ENCODE results near the gene SLC37A1. TPM values are rescaled to one million over a fixed set of nuclear protein-coding genes. Genes with fewer than 3 reads are reported as not detected.

The SLC37A1 gene
- polyA plus RNA-seq, 1 experiment, result 0.88 TPM

DNA sequence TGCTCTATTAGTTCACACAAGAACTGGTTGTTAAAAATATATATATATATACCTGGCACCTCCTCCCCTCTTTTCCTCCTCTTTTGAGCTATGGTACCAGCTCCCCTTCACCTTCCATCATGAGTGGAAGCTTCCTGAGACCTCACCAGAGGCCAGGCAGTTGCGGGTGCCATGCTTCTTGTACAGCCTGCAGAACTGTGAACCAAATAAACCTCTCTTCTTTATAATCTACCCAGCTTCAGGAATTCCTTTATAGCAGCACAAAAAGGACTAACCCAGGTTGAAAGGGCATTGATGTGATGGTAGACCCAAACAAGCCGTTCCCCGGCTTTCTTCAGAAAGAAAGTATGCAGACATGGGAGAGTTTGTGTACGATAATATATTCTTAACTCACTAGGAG, 32.5 kb upstream of the SLC37A1 start:
- ChIA-PET CTCF (no interaction called here), POLR2A (no interaction called here)
- no peak for DNase-seq (ENCODE audit: low read depth)
- Histone ChIP-seq H3K4me3 (ENCODE audit: low read depth, low read length) (no peak overlapping the region), H3K36me3 (ENCODE audit: control insufficient read depth, insufficient read depth, low read length) (no peaks in the 10 kb centered on the region), H3K27me3 (ENCODE audit: control insufficient read depth, insufficient read depth, low read length) (peaks cover 4% of the 10 kb centered on the region; the same call in 1 of the 2 replicates)
- no peak for TF ChIP-seq CTCF (IDR thresholded peaks at IDR 0.05; ENCODE audit: insufficient read depth, low read depth, low read length)

DNA sequence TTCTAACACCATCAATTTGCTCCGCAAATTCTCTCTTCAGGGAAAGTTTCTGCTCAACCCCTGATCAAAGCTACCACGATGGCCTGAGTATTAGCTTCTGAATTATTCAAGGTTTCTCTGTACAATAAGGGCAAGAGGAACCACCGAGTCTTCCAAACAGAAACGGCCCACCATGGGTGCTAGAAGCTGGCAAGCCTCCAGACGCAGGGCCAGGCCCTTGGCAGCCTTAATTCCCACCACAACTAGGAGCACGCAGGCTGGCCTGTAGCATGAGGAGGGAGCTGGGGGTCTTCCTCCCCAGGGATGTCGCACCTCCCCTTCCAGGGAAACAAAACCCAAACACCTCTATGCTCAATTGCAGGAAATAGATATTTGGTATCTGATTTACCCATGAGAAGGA, 28.7 kb upstream of the SLC37A1 start:
- H3K36me3 ChIP-seq (ENCODE audit: control insufficient read depth, insufficient read depth, low read length), result no peaks in the 10 kb centered on the region
- CTCF ChIA-PET, result no interaction called here
- H3K27me3 ChIP-seq (ENCODE audit: control insufficient read depth, insufficient read depth, low read length), result peaks cover 4% of the 10 kb centered on the region
- H3K4me3 ChIP-seq (ENCODE audit: low read depth, low read length), result no peak overlapping the region
- DNase-seq (ENCODE audit: low read depth), result no peak
- POLR2A ChIA-PET, result no interaction called here
- TF ChIP-seq CTCF (IDR thresholded peaks at IDR 0.05; ENCODE audit: insufficient read depth, low read depth, low read length), result no peak

GRCh38 chr21:42486072-42486471, 27.6 kb upstream of the SLC37A1 start:
- DNase-seq (ENCODE audit: low read depth), result no peak
- CTCF ChIA-PET, result no interaction called here
- no peaks in the 10 kb centered on the region for H3K36me3 ChIP-seq (ENCODE audit: control insufficient read depth, insufficient read depth, low read length)
- TF ChIP-seq CTCF (IDR thresholded peaks at IDR 0.05; ENCODE audit: insufficient read depth, low read depth, low read length), result no peak
- H3K4me3 ChIP-seq (ENCODE audit: low read depth, low read length), result no peak overlapping the region
- H3K27me3 ChIP-seq (ENCODE audit: control insufficient read depth, insufficient read depth, low read length), result peaks cover 4% of the 10 kb centered on the region
- POLR2A ChIA-PET, result no interaction called here

DNA sequence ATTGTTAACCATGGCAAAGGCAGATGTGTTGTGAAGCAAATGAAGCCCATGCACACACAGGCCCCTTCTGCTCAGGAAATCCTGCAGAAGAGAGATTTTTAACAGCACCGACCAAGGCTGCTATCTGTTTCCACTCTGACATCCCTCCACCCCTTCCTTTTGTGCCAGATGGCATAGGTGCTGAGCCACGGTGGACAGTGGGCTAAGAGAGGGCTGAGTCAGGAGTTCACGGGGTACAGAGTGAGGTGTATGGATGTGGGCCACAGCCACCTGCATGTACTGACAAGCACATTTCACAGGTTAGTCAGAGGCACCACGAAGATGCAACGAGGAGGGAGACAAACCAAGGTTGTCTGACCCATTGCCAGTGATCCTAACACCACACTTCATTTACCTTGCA, 27.1 kb upstream of the SLC37A1 start:
- no peaks in the 10 kb centered on the region for H3K36me3 ChIP-seq (ENCODE audit: control insufficient read depth, insufficient read depth, low read length)
- TF ChIP-seq CTCF (IDR thresholded peaks at IDR 0.05; ENCODE audit: insufficient read depth, low read depth, low read length), result no peak
- H3K27me3 ChIP-seq (ENCODE audit: control insufficient read depth, insufficient read depth, low read length), result peaks cover 4% of the 10 kb centered on the region
- POLR2A ChIA-PET, result no interaction called here
- H3K4me3 ChIP-seq (ENCODE audit: low read depth, low read length), result no peak overlapping the region
- CTCF ChIA-PET, result interaction anchor here (1.4 kb wide), 1 partner anchor 8 kb away, joined by 3 read pairs; no protein-coding TSS in a partner anchor
- no peak for DNase-seq (ENCODE audit: low read depth)

- no peaks in the 10 kb centered on the region for H3K36me3 ChIP-seq (ENCODE audit: control insufficient read depth, insufficient read depth, low read length)
- H3K27me3 ChIP-seq (ENCODE audit: control insufficient read depth, insufficient read depth, low read length), result peaks cover 4% of the 10 kb centered on the region
- ChIA-PET POLR2A (no interaction called here), CTCF (no interaction called here)
- H3K4me3 ChIP-seq (ENCODE audit: low read depth, low read length), result no peak overlapping the region
- no peak for DNase-seq (ENCODE audit: low read depth)
- TF ChIP-seq CTCF (IDR thresholded peaks at IDR 0.05; ENCODE audit: insufficient read depth, low read depth, low read length), result no peak
Observed at GRCh38 chr21:42489006-42489563, 24.6 kb upstream of the SLC37A1 start.

All from BJ (cell line).